Urinary bladder (tissue), 4 donors: ENCODE data around the gene VCX3A. TPM values are rescaled to one million over a fixed set of nuclear protein-coding genes. Genes with fewer than 3 reads are reported as not detected.
"Not testable (repeated sequence)": the region's sequence is repeated elsewhere in the genome, so short reads cannot be mapped to it uniquely, and the experiment has no call there.

Experiments
- DNase-seq: peaks from one replicate; pipeline ENCODE4 v3.0.0-alpha.2; 2015; ENCODE audit errors: extremely low spot score
- H3K27ac ChIP-seq: one replicate; pipeline ENCODE4 v1.5.1; 2013; ENCODE audit warnings: low read depth, mild to moderate bottlenecking, moderate library complexity
- H3K36me3 ChIP-seq: one replicate; pipeline ENCODE4 v1.6.1; 2013; ENCODE audit warnings: mild to moderate bottlenecking, moderate library complexity; ENCODE audit not compliant: insufficient read depth
- H3K4me1 ChIP-seq: one replicate; pipeline ENCODE4 v1.6.1; 2013; ENCODE audit warnings: mild to moderate bottlenecking, moderate library complexity; ENCODE audit not compliant: insufficient read depth
- H3K4me3 ChIP-seq: one replicate; pipeline ENCODE4 v1.5.1; 2013; ENCODE audit warnings: low read depth, low read length
- WGBS: extraction: QIAGEN DNeasy Blood & Tissue Kit; methylation state at CpG from one replicate; pipeline ENCODE4 v1.1.7; 2013; 5-methylcytosine and 5-hydroxymethylcytosine counted together
- polyA plus RNA-seq: library from polyadenylated mRNA; stranded (reverse); fragments of 200-250 nt; gene quantifications from one replicate; pipeline ENCODE4 v1.2.3, GENCODE V29; 2013
- total RNA-seq: library from RNA; depleted of rRNA; stranded (reverse); fragments of >200 nt; gene quantifications from one replicate; pipeline ENCODE4 v1.2.3, GENCODE V29; 2014
- donor health status: healthy with polysubstance abuse.
- donor health status: healthy.

VCX3A gene
- total RNA-seq (not detected), polyA plus RNA-seq (not detected)

- not testable (repeated sequence) for H3K4me3 ChIP-seq, H3K27ac ChIP-seq, H3K4me1 ChIP-seq, H3K36me3 ChIP-seq, DNase-seq
- 95% methylated on average over 1 of the region's 1 CpG for WGBS
Measured at GRCh38 chrX:6535018-6535417, at the start of gene VCX3A. Gene VCX3A (minus strand): TSS chrX:6535118. CDS start chrX:6534497, 621 bp downstream.

- Histone ChIP-seq H3K36me3 (no peaks in the 10 kb centered on the region), H3K4me3 (no peak overlapping the region), H3K4me1 (no peaks in the 10 kb centered on the region), H3K27ac (no peak overlapping the region)
- 78% methylated on average over 5 of the region's 5 CpGs for WGBS
- no peak for DNase-seq
Measured at GRCh38 chrX:6574762-6575161, 39.8 kb upstream of the VCX3A start.

GRCh38 chrX:6568031-6568430 lies 33.1 kb upstream of the VCX3A start:
- no peak overlapping the region for H3K27ac ChIP-seq
- no peaks in the 10 kb centered on the region for H3K36me3 ChIP-seq
- 18% methylated on average over 3 of the region's 3 CpGs for WGBS
- no peaks in the 10 kb centered on the region for H3K4me1 ChIP-seq
- H3K4me3 ChIP-seq: no peak overlapping the region
- no peak for DNase-seq

GRCh38 chrX:6558979-6559378 lies 24.1 kb upstream of the VCX3A start:
- 88% methylated on average over 5 of the region's 5 CpGs for WGBS
- Histone ChIP-seq H3K36me3 (no peaks in the 10 kb centered on the region), H3K27ac (no peak overlapping the region), H3K4me1 (no peaks in the 10 kb centered on the region), H3K4me3 (no peak overlapping the region)
- DNase-seq: no peak

GRCh38 chrX:6557690-6558089 lies 22.8 kb upstream of the VCX3A start:
- DNase-seq: no peak
- no peaks in the 10 kb centered on the region for H3K4me1 ChIP-seq
- H3K27ac ChIP-seq: no peak overlapping the region
- H3K4me3 ChIP-seq: no peak overlapping the region
- 88% methylated on average over 3 of the region's 3 CpGs for WGBS
- no peaks in the 10 kb centered on the region for H3K36me3 ChIP-seq

- Histone ChIP-seq H3K4me3 (no peak overlapping the region), H3K36me3 (no peaks in the 10 kb centered on the region), H3K27ac (no peak overlapping the region), H3K4me1 (no peaks in the 10 kb centered on the region)
- WGBS: 54% methylated on average over 8 of the region's 8 CpGs
- no peak for DNase-seq
Measured at GRCh38 chrX:6550999-6551398, 16.1 kb upstream of the VCX3A start.

- no peaks in the 10 kb centered on the region for H3K36me3 ChIP-seq
- H3K4me3 ChIP-seq: no peak overlapping the region
- H3K27ac ChIP-seq: no peak overlapping the region
- WGBS: 63% methylated on average over 5 of the region's 5 CpGs
- no peak for DNase-seq
- no peaks in the 10 kb centered on the region for H3K4me1 ChIP-seq
Measured at GRCh38 chrX:6545712-6546111, 10.8 kb upstream of the VCX3A start.

- Histone ChIP-seq H3K4me3 (no peak overlapping the region), H3K4me1 (no peaks in the 10 kb centered on the region), H3K36me3 (no peaks in the 10 kb centered on the region), H3K27ac (no peak overlapping the region)
- DNase-seq: no peak
- WGBS: 52% methylated on average over 3 of the region's 3 CpGs
Measured at GRCh38 chrX:6526564-6527136, 8.3 kb downstream of the VCX3A start.

- Histone ChIP-seq H3K36me3 (no peaks in the 10 kb centered on the region), H3K27ac (no peak overlapping the region), H3K4me1 (no peaks in the 10 kb centered on the region), H3K4me3 (no peak overlapping the region)
- 86% methylated on average over 6 of the region's 6 CpGs for WGBS
- DNase-seq: no peak
Measured at GRCh38 chrX:6517376-6517775, 17.5 kb downstream of the VCX3A start.

- Histone ChIP-seq H3K36me3 (no peaks in the 10 kb centered on the region), H3K4me1 (no peaks in the 10 kb centered on the region), H3K4me3 (no peak overlapping the region), H3K27ac (no peak overlapping the region)
- DNase-seq: no peak
- 91% methylated on average over 4 of the region's 4 CpGs for WGBS
Measured at GRCh38 chrX:6506444-6506843, 28.5 kb downstream of the VCX3A start.

GRCh38 chrX:6505960-6506359 lies 29.0 kb downstream of the VCX3A start:
- Histone ChIP-seq H3K27ac (no peak overlapping the region), H3K4me3 (no peak overlapping the region), H3K36me3 (no peaks in the 10 kb centered on the region), H3K4me1 (no peaks in the 10 kb centered on the region)
- 40% methylated on average over 2 of the region's 2 CpGs for WGBS
- DNase-seq: no peak

GRCh38 chrX:6500719-6501118 lies 34.2 kb downstream of the VCX3A start:
- Histone ChIP-seq H3K4me3 (no peak overlapping the region), H3K27ac (no peak overlapping the region), H3K36me3 (no peaks in the 10 kb centered on the region), H3K4me1 (no peaks in the 10 kb centered on the region)
- WGBS: 77% methylated on average over 1 of the region's 1 CpG
- no peak for DNase-seq

- Histone ChIP-seq H3K36me3 (no peaks in the 10 kb centered on the region), H3K27ac (no peak overlapping the region), H3K4me1 (no peaks in the 10 kb centered on the region), H3K4me3 (no peak overlapping the region)
- no peak for DNase-seq
- 81% methylated on average over 2 of the region's 2 CpGs for WGBS
Measured at GRCh38 chrX:6498324-6498723, 36.6 kb downstream of the VCX3A start.
